ENCODE data around the gene SRPK2. TPM values are rescaled to one million over a fixed set of nuclear protein-coding genes. Genes with fewer than 3 reads are reported as not detected.

SRPK2 gene
- total RNA-seq, 1 donor from 2014 or later, result 54.8 TPM

GRCh38 chr7:105315357-105315756, 73.4 kb downstream of the SRPK2 start:
- TF ChIP-seq CTCF (IDR thresholded peaks at IDR 0.05; ENCODE audit: insufficient read depth, low read depth, low read length) (no peak), EZH2 (IDR thresholded peaks at IDR 0.05; ENCODE audit: insufficient read depth, low read length) (no peak)
- Histone ChIP-seq H3K9ac (ENCODE audit: low read length) (no peak overlapping the region), H3K4me2 (ENCODE audit: low read length) (no peak overlapping the region), H3K27me3 (ENCODE audit: insufficient read depth, low read length) (no peaks in the 10 kb centered on the region), H3K36me3 (ENCODE audit: insufficient read depth, low read length) (no peaks in the 10 kb centered on the region), H2AFZ (ENCODE audit: low read depth, low read length) (no peak overlapping the region), H3K4me3 (ENCODE audit: insufficient read depth, low read depth, low read length) (no peak overlapping the region), H3K27ac (ENCODE audit: low read depth, low read length) (no peak overlapping the region), H3K9me3 (ENCODE audit: insufficient read depth, low read depth, low read length) (no peaks in the 10 kb centered on the region), H4K20me1 (ENCODE audit: insufficient read depth, low read length) (peaks cover 75% of the 10 kb centered on the region), H3K4me1 (ENCODE audit: insufficient read depth, low read length) (no peaks in the 10 kb centered on the region), H3K79me2 (ENCODE audit: insufficient read depth, low read length) (peaks cover 84% of the 10 kb centered on the region)
- FAIRE-seq (no peak), DNase-seq (ENCODE audit: low read depth) (no peak)
- Mint-ChIP-seq H3K27ac (ENCODE audit: unreplicated experiment) (no peak overlapping the region), H3K36me3 (ENCODE audit: low read depth, unreplicated experiment) (no peaks in the 10 kb centered on the region), H3K4me3 (ENCODE audit: unreplicated experiment) (no peak overlapping the region), H3K9me3 (ENCODE audit: unreplicated experiment) (no peaks in the 10 kb centered on the region), H3K27me3 (ENCODE audit: low read depth, unreplicated experiment) (no peaks in the 10 kb centered on the region), H3K4me1 (ENCODE audit: low read depth, unreplicated experiment) (peaks cover 2% of the 10 kb centered on the region)

GRCh38 chr7:105309235-105310169, 79.2 kb downstream of the SRPK2 start:
- no peak overlapping the region for H3K27ac ChIP-seq (ENCODE audit: low read depth, low read length)
- Mint-ChIP-seq H3K36me3 (ENCODE audit: low read depth, unreplicated experiment) (no peaks in the 10 kb centered on the region), H3K4me3 (ENCODE audit: unreplicated experiment) (peak overlapping the region; percentile 14), H3K27ac (ENCODE audit: unreplicated experiment) (no peak overlapping the region), H3K27me3 (ENCODE audit: low read depth, unreplicated experiment) (no peaks in the 10 kb centered on the region), H3K4me1 (ENCODE audit: low read depth, unreplicated experiment) (peaks cover 17% of the 10 kb centered on the region), H3K9me3 (ENCODE audit: unreplicated experiment) (no peaks in the 10 kb centered on the region)
- peaks cover 77% of the 10 kb centered on the region for H4K20me1 ChIP-seq (ENCODE audit: insufficient read depth, low read length)
- H3K4me2 ChIP-seq (ENCODE audit: low read length), result no peak overlapping the region
- no peaks in the 10 kb centered on the region for H3K27me3 ChIP-seq (ENCODE audit: insufficient read depth, low read length)
- no peak overlapping the region for H2AFZ ChIP-seq (ENCODE audit: low read depth, low read length)
- no peaks in the 10 kb centered on the region for H3K9me3 ChIP-seq (ENCODE audit: insufficient read depth, low read depth, low read length)
- TF ChIP-seq EZH2 (IDR thresholded peaks at IDR 0.05; ENCODE audit: insufficient read depth, low read length) (no peak), CTCF (IDR thresholded peaks at IDR 0.05; ENCODE audit: insufficient read depth, low read depth, low read length) (no peak)
- no peak overlapping the region for H3K4me3 ChIP-seq (ENCODE audit: insufficient read depth, low read depth, low read length)
- no peak for DNase-seq (ENCODE audit: low read depth)
- peaks cover 68% of the 10 kb centered on the region for H3K79me2 ChIP-seq (ENCODE audit: insufficient read depth, low read length)
- no peak overlapping the region for H3K9ac ChIP-seq (ENCODE audit: low read length)
- FAIRE-seq, result no peak
- H3K4me1 ChIP-seq (ENCODE audit: insufficient read depth, low read length), result peaks cover 3% of the 10 kb centered on the region
- no peaks in the 10 kb centered on the region for H3K36me3 ChIP-seq (ENCODE audit: insufficient read depth, low read length)

- Mint-ChIP-seq H3K27ac (ENCODE audit: unreplicated experiment) (no peak overlapping the region), H3K36me3 (ENCODE audit: low read depth, unreplicated experiment) (no peaks in the 10 kb centered on the region), H3K27me3 (ENCODE audit: low read depth, unreplicated experiment) (no peaks in the 10 kb centered on the region), H3K9me3 (ENCODE audit: unreplicated experiment) (no peaks in the 10 kb centered on the region), H3K4me3 (ENCODE audit: unreplicated experiment) (no peak overlapping the region), H3K4me1 (ENCODE audit: low read depth, unreplicated experiment) (peaks cover 27% of the 10 kb centered on the region)
- no peak overlapping the region for H3K4me2 ChIP-seq (ENCODE audit: low read length)
- no peak overlapping the region for H3K4me3 ChIP-seq (ENCODE audit: insufficient read depth, low read depth, low read length)
- no peak overlapping the region for H2AFZ ChIP-seq (ENCODE audit: low read depth, low read length)
- no peak overlapping the region for H3K27ac ChIP-seq (ENCODE audit: low read depth, low read length)
- FAIRE-seq (no peak), DNase-seq (ENCODE audit: low read depth) (no peak)
- no peak overlapping the region for H3K9ac ChIP-seq (ENCODE audit: low read length)
- no peaks in the 10 kb centered on the region for H3K27me3 ChIP-seq (ENCODE audit: insufficient read depth, low read length)
- H4K20me1 ChIP-seq (ENCODE audit: insufficient read depth, low read length), result peaks cover 83% of the 10 kb centered on the region
- H3K9me3 ChIP-seq (ENCODE audit: insufficient read depth, low read depth, low read length), result no peaks in the 10 kb centered on the region
- H3K4me1 ChIP-seq (ENCODE audit: insufficient read depth, low read length), result peaks cover 10% of the 10 kb centered on the region
- H3K79me2 ChIP-seq (ENCODE audit: insufficient read depth, low read length), result peaks cover 56% of the 10 kb centered on the region
- no peaks in the 10 kb centered on the region for H3K36me3 ChIP-seq (ENCODE audit: insufficient read depth, low read length)
- TF ChIP-seq EZH2 (IDR thresholded peaks at IDR 0.05; ENCODE audit: insufficient read depth, low read length) (no peak), CTCF (IDR thresholded peaks at IDR 0.05; ENCODE audit: insufficient read depth, low read depth, low read length) (no peak)
Observed at GRCh38 chr7:105307163-105307672, 81.5 kb downstream of the SRPK2 start.

Measured in astrocyte (in vitro differentiated cells and primary cell).